Panc1 (cell line): ENCODE data around the gene WDR74. TPM values are rescaled to one million over a fixed set of nuclear protein-coding genes. Genes with fewer than 3 reads are reported as not detected.

Source experiments
- ATAC-seq: fragments of 200-7000 bp; cut with Tn5 transposase; 2 replicates; pipeline ENCODE4 v1.9.1; 2020; ENCODE audit warnings: mild to moderate bottlenecking, moderate library complexity
- BruUV-seq: library from RNA; stranded (reverse); fragments of 400-500 nt; replicated peaks from 2 replicates; lab custom pipeline; 2021; lab: Mats Ljungman, UMichigan
- CTCF ChIA-PET: fragments of 300-600 bp; sonication (Branson Sonifier 250); formaldehyde crosslinking; loops from one replicate; lab custom pipeline; 2022; ENCODE audit warnings: antibody characterized with exemption; lab: Charles Lee
- POLR2A ChIA-PET: fragments of 300-600 bp; sonication (Branson Sonifier 250); formaldehyde crosslinking; loops from one replicate; lab custom pipeline; 2022; ENCODE audit warnings: antibody characterized with exemption; lab: Charles Lee
- DNase-seq: peaks from one replicate; pipeline ENCODE4 v3.0.0-alpha.2; 2010; ENCODE audit warnings: low read depth, low spot score
- H3K27ac ChIP-seq: 2 replicates; pipeline ENCODE4 v1.5.1; 2011; ENCODE audit warnings: mild to moderate bottlenecking, low read length, inconsistent platforms
- H3K27me3 ChIP-seq: fragments of 200-500 bp; sonication (Bioruptor generic); 2 replicates; pipeline ENCODE4 v1.6.0; 2014; ENCODE audit warnings: low read length, inconsistent platforms; ENCODE audit not compliant: control insufficient read depth, insufficient read depth
- H3K36me3 ChIP-seq: fragments of 200-500 bp; sonication (Bioruptor generic); 2 replicates; pipeline ENCODE4 v1.5.1; 2014; ENCODE audit warnings: inconsistent platforms, mild to moderate bottlenecking, low read length, moderate library complexity; ENCODE audit not compliant: control insufficient read depth, insufficient read depth
- H3K4me1 ChIP-seq: 2 replicates; pipeline ENCODE4 v1.5.1; 2011; ENCODE audit warnings: inconsistent platforms, mild to moderate bottlenecking, low read length, moderate library complexity; ENCODE audit not compliant: control insufficient read depth, insufficient read depth
- H3K4me3 ChIP-seq, 2 experiments: 2 replicates each; pipeline ENCODE4 v1.5.1; 2011 to 2012; ENCODE audit warnings: low read depth in 2 of 2, low read length in 2 of 2, mild to moderate bottlenecking in 2 of 2, inconsistent platforms in 1 of 2, moderate library complexity in 1 of 2
- H3K9me3 ChIP-seq: fragments of 200-500 bp; sonication (Bioruptor generic); 2 replicates; pipeline ENCODE4 v1.5.1; 2014; ENCODE audit warnings: low read depth, mild to moderate bottlenecking, inconsistent platforms, low read length, moderate library complexity; ENCODE audit not compliant: control insufficient read depth, insufficient read depth
- CTCF ChIP-seq: fragments of 450-650 bp; IDR thresholded peaks from 2 replicates; pipeline ENCODE4 v1.5.1; 2017; ENCODE audit warnings: mild to moderate bottlenecking
- POLR2AphosphoS5 ChIP-seq: IDR thresholded peaks from 2 replicates; pipeline ENCODE4 v1.6.1; 2012; ENCODE audit warnings: mild to moderate bottlenecking, low read depth, low read length, moderate library complexity
- REST ChIP-seq, 2 experiments: IDR thresholded peaks; 2 replicates each; pipeline ENCODE4 v1.6.1; 2011 to 2012; ENCODE audit warnings: low read depth in 2 of 2, control low read depth in 1 of 2, low read length in 1 of 2, mild to moderate bottlenecking in 1 of 2, moderate library complexity in 1 of 2; ENCODE audit not compliant: insufficient read depth in 1 of 2
- SIN3A ChIP-seq: IDR thresholded peaks from 2 replicates; pipeline ENCODE4 v1.6.1; 2012; ENCODE audit warnings: low read depth, mild to moderate bottlenecking, low read length, moderate library complexity, borderline replicate concordance; ENCODE audit not compliant: insufficient read depth
- TCF7L2 ChIP-seq: IDR thresholded peaks from 2 replicates; pipeline ENCODE4 v1.6.1; 2011; ENCODE audit warnings: mild to moderate bottlenecking, low read depth, low read length, inconsistent platforms
- in situ Hi-C: cut with HindIII; loops from 2 replicates; pipeline ENCODE4 v1.10.0; 2016; ENCODE audit warnings: low sequenced_read_pairs, low pct_unique_long_range_greater_than_20kb
- intact Hi-C: fragments of 100-400 bp; cut with micrococcal nuclease; formaldehyde crosslinking; loops from one replicate; pipeline ENCODE4 v1.10.0; 2022; ENCODE audit not compliant: unreplicated experiment
- total RNA-seq: library from RNA; stranded (reverse); gene quantifications from one replicate; pipeline ENCODE4 v1.2.1, GENCODE V29; 2021; ENCODE audit not compliant: unreplicated experiment

The WDR74 gene
- total RNA-seq, 1 experiment from 2014 or later, result 62.9 TPM

GRCh38 chr11:62792202-62792575 is 47.2 kb downstream of the WDR74 start:
- Histone ChIP-seq H3K9me3 (no peaks in the 10 kb centered on the region), H3K4me3 (peak overlapping the region; percentile 86 to 87; a peak in 3 of 4 replicates), H3K27ac (peak overlapping the region; percentile 87), H3K27me3 (no peaks in the 10 kb centered on the region), H3K4me1 (peaks cover 29% of the 10 kb centered on the region), H3K36me3 (peaks cover 3% of the 10 kb centered on the region)
- DNase-seq, result no peak
- TF ChIP-seq TCF7L2, result no peak
- TF ChIP-seq REST (IDR thresholded peaks at IDR 0.05; ENCODE audit: insufficient read depth in 1 of 2, low read depth in 2 of 2, low read length in 1 of 2), result no peak
- no peak for TF ChIP-seq SIN3A
- no peak for TF ChIP-seq CTCF
- TF ChIP-seq POLR2AphosphoS5, result no peak
- ChIA-PET POLR2A (interaction anchor here (0.6 kb wide), 1 partner anchor 124 kb away, joined by 7 read pairs; no protein-coding TSS in a partner anchor), CTCF (no interaction called here)
- intact Hi-C loops, result no loop called here
- 0 out of 2 replicates have a peak, but pooled peaks have one; percentile 8 for ATAC-seq
- in situ Hi-C loops, result no loop called here
- no TSS peak for BruUV-seq

GRCh38 chr11:62791501-62792201 is 47.7 kb downstream of the WDR74 start, which contains the start of gene TMEM223:
TSS of gene TMEM223 (minus strand) at chr11:62792006. CDS start at chr11:62791994, 12 bp downstream.
- H3K36me3 ChIP-seq, result peaks cover 3% of the 10 kb centered on the region
- no peaks in the 10 kb centered on the region for H3K9me3 ChIP-seq
- H3K4me3 ChIP-seq, result peak within 1 kb of the TSS; percentile 86 to 87
- peak within 1 kb of the TSS; percentile 87 for H3K27ac ChIP-seq
- POLR2A ChIA-PET, result interaction anchor here (0.6 to 0.7 kb wide), 2 partner anchors 59 to 124 kb away, joined by 5 to 7 read pairs; no protein-coding TSS in a partner anchor
- DNase-seq, result no peak
- H3K27me3 ChIP-seq, result no peaks in the 10 kb centered on the region
- TF ChIP-seq REST (IDR thresholded peaks at IDR 0.05; ENCODE audit: insufficient read depth in 1 of 2, low read depth in 2 of 2, low read length in 1 of 2) (peak in 1 of 2 experiments; percentile 31; a peak in 1 of 4 replicates), CTCF (no peak), SIN3A (0 out of 2 replicates have a peak, but pooled peaks have one; percentile 47), POLR2AphosphoS5 (peak; percentile 96), TCF7L2 (peak; percentile 41; the same call in 1 of the 2 replicates)
- H3K4me1 ChIP-seq, result peaks cover 29% of the 10 kb centered on the region
- in situ Hi-C loops, result no loop called here
- CTCF ChIA-PET, result no interaction called here
- peak; percentile 86 for ATAC-seq
- BruUV-seq, result no TSS peak
- intact Hi-C loops, result no loop called here
